ENCODE results near the gene SLC37A3. TPM values are rescaled to one million over a fixed set of nuclear protein-coding genes. Genes with fewer than 3 reads are reported as not detected.
"Not testable (repeated sequence)": the region's sequence is repeated elsewhere in the genome, so short reads cannot be mapped to it uniquely, and the experiment has no call there.

The SLC37A3 gene
- total RNA-seq, 1 donor from 2014 or later, result 14.4 TPM

DNA sequence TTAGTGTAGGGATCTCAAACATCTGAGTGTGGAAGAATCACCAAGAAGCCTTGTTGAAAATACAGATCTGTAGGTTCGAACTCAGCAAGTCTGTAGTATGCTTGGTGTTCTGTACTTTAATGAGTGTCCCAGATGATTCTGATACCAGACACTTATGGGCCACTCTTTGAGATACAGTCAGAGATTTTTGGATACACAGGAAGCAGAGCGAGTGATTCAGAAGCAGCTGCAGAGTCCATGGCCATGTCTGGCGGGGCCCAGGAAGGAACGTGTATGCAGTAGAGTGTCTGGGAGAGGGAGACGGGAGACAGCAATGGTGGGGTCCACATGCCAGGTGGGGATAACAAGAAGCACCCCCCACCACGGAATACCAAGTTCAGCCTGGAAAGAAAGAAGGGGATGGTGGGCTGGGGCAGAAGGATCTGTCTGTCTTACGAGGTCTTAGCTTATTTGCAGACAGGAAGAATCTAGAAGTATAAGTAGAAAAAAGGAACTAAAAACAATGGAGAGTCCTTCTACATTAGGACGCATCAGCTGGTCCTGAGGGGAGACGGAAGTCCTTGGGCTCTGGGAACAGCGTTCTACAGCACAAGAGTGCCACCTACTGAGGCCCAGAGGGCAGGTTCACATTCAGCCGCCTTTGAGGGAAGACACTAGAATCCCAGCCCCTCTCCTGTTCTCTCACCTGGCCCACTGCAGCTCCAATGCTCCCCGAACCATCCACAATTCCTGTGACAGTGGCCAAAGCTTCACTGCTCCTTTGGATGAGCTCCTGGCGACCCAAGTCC, 55.4 kb downstream of the SLC37A3 start:
- ATAC-seq, result peak; percentile 62

DNA sequence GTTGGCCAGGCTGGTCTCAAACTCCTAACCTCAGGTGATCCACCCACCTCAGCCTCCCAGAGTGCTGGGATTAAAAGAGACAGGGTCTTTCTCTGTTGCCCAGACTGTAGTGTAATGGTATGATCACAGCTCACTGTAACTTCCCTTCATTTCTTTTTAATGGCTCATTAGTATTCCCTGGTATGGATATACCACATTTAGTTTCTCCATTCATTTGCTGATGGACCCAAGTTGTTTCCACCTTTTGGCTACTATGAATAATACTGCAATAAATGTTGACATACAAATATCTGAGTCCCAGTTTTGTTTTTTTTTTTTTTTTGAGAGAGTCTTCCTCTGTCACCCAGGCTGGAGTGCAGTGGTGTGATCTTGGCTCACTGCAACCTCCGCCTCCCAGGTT, 59.4 kb downstream of the SLC37A3 start:
- not testable (repeated sequence) for ATAC-seq

DNA sequence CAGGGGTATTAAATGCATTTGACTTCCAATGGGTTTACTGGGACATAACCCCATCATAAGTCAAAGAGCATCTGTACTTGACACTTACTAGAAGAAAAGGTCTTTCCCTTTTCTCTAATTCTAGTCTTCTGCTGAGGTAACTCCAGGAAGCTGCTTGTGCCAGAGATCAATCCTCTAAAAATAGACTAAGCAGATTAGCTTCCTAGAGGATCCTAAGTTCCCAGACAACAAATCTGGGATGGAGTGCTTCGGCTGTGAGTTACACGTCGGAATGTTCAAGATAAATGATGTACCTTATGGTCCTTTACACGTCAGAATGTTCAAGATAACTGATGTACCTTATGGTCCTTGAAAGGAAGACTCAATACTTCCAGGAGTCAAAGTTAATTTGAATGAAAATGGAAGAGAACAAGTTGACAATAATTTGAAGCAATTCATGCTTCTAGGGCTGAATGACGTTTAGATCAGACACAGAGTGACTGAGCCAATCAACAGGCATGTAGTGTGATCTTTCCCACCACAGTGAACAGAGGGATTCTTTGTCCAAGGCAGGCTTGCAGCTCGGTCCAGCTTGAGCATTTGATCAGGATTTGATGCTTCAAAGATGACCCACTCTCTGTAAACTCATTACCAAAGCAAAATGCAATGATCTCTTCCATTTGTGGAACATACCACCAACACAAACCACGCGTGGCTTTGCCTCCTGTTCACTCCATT, 63.8 kb downstream of the SLC37A3 start:
- no peak for ATAC-seq

DNA sequence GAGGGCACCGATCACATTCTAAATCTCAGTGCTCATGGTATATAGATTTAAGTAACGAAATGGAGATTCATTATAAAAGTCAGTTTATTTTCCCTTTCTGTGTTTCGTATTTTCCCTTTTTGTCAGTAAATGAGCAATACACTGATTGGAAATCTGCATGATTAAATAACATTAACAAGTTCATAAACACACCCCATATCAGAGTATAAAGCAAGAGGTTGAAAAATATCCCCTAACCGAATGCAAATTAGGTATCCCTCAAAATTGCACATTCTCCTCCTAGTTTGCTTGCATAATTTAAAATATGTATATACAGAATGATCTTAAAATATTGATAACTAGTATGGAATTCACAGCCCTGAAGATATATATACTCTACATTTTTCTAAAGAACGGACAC, 64.6 kb downstream of the SLC37A3 start:
- ATAC-seq, result no peak

DNA sequence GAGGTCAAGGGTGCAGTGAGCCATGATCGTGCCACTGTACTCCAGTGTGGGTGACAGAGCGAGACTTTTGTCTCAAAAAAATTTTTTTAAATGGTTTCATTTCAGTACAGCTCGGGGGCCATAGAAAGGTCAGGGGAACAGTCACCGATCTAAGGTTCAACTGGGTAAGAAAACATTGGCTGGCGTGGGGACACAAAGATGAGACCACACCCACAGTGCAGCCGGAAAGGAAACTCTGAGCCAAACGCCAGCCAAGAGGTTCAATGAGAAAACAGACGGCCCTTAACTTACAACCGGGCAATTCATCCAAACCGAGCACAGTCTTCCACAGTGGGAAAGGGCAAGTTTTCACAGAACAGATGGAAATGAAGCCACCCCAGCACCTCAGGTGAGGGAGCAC, 65.1 kb downstream of the SLC37A3 start:
- ATAC-seq, result no peak

DNA sequence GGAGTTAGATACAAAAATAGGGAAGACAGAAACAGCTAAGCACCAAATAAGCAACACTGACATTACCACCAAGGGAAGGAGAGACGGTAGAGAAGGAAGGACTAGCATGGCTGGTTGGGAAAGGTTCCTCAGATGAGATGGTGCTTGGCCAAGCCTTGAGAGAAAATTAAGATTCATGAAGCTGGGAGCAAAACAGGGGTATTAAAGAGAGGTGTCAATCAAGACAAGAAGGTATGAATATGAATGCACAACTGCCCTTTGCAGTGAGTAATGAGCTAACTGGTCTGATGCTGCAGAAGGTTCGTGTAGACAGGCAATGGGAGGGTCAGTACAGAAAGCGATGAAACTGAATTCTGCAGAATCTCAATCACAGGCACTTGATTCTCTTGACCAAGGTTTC, 67.7 kb downstream of the SLC37A3 start:
- ATAC-seq, result no peak

DNA sequence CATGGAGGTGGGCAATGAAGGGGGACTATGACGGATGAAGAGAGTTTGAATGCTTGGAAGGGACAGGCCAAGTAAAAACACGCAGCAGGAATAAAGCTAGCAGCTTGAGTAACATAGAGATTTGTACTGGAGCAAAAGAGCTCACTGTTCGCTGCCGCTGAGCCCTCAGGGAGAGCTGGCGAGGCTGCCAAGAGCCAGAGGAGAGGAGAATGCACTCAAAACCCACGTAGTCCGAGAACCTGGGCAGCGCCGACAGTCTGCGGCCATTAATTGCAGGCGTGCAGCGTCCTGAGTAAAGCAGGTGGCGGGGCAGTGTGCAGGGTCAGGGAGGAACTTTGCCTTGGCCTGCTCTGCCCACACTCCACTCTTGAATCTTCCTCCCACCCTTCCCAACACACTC, 68.2 kb downstream of the SLC37A3 start:
- no peak for ATAC-seq

DNA sequence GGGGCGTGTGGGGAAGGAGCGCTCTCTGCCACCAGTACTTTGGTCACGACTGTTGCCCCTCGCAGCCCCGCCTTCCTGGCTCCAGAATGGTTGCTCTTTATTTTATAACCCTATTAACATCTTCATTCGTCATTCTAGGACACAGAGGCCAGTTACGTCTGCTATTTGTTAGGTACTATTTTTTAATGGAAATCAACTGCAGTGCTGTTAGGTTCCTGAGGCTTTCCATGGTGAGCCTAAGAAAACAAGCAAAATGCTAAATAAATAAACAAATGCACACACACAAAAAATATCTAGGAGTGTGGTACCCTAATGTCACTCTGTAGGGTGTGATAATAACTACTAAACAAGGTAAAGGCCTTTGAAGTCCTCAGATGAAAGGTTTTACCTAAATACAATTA, 71.1 kb downstream of the SLC37A3 start:
- ATAC-seq, result no peak

DNA sequence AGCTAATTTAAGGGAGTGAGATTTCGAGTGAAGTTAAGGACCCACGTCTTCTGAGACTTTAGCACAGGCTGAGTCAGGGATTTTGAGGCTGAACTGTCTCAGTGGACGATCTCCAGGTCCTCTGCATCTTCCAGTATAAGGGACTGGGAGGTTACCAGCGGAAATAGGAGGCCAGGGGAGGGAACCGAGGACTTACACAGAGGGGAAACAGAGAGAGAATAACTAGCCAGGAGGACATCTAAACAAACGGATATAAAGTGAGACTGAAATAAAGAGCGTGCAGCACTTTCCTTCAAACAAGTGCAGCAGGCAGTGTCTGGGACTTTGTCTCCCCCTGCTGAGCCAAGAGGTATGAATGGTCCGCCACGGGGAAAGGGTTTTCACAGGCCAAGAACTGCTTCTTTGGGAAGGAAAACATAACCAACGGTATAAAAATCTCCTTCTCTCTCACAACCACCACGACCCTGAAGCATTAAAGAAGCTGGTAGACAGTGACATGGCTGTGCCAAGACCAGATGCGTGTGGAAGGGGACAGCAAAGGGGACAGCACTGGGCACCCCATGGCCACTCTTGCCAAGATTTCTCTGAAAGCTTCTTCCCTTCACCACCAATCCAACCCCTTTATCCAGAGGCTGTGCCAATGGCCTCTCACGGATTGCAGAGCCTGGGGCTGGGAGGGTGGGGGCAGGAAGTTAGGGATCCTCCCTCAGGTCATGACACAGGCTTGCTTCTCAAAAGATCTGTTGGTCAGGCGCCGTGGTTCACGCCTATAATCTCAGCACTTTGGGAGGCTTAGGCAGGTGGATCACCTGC, 72.0 kb downstream of the SLC37A3 start:
- peak; percentile 88 for ATAC-seq

DNA sequence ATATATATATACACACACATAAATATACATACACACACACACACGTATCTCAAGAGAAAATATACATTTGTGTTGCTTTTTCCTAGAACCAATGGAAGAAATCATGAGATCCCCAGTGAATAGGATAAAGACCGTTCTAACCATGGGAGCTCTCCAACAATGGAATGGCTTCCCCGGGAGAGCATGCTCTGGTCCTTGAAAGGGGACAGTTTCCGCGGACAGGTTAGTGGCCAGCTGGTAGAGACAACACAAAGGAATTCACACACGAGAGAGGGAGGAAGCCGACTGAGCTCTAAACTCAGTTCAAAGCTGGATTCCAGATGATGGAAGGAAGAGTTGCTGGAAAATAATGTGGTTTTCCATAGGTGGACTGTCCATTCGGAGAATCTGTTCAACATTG, 72.7 kb downstream of the SLC37A3 start:
- ATAC-seq, result no peak

DNA sequence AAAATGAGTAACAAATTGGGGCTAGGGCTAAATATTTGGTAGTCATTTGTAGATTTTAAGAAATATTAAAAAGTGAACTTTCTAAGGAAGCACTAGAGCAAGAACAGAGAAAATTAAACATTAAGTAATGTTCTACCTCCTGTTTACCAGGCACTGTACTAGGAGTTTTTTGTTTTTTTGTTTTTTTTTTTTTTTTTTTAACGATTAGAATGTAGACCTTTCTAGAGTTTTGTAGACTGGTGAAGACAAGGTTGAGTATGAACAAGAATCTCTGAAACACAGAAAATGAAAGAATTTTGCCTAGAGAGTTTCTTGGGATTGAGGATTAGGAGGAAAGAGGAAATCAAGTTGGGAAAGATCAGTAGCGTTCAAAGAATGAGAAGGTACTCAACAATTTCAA, 73.6 kb downstream of the SLC37A3 start:
- ATAC-seq, result no peak

DNA sequence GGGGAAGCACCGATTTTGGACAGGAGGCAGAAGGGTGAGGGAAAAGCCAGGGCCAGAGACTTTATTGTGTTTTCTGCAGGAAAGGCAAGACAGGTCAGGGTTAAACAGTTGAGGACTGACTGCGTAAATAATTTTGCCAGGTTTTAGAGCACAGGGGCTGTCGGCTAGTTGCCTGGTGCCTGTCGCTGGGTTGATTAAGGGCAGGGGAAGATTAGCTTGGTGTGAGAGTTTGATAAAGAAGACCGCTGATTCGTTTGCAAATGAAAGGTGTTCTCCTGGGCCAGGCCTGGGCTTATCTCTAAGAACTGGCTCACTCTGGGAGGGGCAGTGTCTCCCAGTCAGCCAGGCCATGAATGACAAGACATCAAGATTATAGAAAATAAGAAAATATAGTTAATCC, 75.6 kb downstream of the SLC37A3 start:
- ATAC-seq, result no peak

DNA sequence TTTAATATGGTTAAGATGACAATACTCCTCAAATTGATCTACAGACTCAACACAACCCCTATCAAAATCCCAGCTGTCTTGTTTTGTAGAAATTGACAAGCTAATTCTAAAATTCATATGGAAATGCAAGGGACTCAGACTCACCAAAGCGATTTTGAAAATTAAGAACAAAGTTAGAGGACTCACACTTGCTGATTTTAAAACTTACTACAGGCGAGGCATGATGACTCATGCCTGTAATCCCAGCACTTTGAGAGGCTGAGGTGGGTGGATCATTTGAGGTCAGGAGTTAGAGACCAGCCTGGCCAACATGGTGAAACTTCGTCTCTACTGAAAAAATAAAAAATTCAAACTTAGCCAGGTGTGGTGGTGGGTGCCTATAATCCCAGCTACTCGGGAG, 78.3 kb downstream of the SLC37A3 start:
- ATAC-seq, result not testable (repeated sequence)

DNA sequence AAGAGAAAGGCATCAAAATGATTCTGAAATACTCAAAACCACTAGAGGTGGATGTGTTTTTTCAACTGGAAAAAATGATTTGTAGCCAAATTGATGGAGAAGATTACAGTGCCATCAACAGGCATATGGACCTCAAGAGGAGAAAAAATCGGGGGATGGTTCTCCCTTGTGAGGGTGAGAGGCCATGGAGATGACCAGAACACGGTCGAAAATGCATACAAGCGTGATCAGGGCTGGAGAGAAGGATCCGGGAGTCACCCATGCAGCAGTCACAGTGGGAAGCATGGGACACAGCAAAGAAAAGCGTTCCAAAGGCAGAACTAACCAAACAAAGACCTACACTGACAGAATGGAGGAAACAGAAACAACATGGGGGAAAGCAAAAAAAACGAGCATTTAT, 80.3 kb downstream of the SLC37A3 start:
- no peak for ATAC-seq

DNA sequence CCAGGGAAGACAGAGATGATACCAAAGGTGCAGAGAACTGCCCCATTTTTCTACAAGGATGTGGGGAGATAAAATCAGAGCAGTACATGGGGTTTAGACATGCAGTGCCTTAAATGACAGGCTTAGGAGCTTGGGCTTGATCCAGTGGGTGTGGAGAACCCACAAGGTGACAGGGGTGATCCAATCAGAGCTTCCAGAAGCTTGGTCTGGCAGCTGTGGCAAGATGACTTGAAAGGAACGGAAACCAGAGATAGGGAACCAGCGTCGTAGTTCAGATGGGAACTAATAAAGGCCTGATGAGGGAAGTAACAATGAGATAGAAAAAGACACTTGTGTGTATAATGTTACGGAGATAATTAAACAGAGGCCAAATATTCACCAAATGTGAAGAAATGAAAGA, 80.7 kb downstream of the SLC37A3 start:
- ATAC-seq, result no peak

DNA sequence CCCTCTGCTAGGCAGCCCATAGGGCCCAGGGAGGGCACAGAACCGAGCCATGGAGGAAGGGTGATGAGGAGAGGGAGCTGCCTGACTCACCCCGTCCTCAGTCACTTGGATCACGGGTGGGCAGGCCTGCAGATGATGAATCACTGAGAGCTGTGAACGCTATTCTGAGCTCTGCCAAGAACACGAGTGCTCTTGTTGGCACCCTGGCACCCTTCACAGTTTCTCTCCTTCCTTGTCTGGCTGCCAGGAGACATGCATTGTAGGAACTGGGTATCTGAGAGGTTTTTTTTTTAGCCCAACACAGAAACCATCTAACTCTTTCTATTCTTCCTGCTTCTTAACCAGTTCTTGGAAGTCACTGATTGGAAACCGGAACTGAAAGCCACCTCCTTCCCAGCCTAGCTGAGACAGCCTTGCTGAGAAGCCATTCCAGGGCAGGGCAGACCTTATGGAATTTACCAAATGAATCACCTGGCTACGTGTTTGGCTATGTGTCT, 82.1 kb downstream of the SLC37A3 start:
- peak; percentile 95 for ATAC-seq

DNA sequence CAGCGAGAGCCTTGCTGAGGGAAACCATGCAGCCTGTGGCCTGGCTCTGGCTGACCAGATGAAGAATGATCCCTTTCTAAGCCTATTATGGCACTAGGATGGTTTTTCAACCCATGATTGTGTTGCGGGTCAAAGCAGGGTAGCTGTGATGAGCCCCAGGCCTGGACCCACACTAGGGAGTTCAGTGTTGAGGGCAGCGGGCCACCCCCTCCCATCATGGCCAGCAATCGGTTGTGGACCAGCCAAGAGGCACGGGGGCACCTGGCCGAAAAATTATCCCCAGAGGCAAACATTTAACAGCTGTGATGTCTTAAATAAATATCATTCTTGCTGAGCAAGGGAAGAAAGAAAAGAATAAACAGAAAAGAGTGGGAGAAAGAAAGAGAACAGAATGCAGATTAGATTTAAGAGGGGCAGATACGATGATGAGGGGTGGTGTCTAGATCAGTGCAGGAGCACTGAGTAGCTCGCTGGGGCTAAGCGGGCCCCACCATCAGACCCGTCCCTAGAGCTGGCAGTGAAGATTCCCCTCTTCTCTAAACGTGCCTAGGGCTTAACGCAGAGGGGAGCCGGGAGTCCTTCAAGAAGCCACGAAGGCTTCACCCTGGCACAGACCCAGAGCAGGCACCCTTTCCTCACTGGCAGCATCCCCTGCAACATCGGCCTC, 82.7 kb downstream of the SLC37A3 start:
- ATAC-seq, result no peak

DNA sequence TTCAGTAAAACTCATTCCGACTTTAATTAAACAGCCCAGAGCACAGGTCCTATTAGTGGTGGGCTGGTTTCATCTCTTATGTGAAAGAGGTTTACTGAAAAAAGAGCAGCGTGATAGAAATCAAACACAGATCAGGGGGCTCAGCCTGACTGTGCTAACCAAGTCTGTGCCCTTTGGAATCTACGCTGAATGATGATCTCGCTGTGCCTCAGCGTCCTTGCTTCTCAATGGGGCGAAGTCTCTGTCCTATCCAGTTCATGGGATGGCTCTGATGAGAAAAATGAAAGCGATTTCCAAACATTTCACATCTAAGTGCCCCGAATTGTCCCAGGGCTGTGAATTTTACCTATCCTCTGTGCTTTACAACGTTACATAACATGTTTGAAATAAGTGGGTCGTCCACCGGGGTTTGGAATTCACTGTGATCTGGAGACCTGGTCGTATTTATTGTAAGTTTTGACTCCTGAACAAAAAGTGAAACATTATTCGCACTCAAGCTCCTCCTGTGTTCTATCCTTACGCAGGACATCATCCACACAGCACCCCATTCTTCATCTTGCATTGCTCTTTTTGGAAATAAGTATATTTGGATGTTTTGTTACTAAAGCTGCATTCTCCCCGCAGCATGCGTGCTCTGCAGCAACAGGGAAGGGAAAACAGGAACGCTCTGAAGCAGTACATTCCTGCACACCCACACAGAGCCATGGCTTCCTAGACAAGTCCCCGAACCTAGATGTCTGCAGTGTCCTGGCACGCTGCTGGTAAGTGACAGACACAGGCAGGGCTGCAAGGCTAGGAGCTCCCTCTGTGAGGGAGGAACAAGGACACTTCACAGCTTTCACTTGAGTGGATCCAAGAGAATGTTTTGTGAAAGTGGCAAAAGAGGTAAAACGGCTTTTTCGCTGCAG, 83.5 kb downstream of the SLC37A3 start:
- no peak for ATAC-seq

DNA sequence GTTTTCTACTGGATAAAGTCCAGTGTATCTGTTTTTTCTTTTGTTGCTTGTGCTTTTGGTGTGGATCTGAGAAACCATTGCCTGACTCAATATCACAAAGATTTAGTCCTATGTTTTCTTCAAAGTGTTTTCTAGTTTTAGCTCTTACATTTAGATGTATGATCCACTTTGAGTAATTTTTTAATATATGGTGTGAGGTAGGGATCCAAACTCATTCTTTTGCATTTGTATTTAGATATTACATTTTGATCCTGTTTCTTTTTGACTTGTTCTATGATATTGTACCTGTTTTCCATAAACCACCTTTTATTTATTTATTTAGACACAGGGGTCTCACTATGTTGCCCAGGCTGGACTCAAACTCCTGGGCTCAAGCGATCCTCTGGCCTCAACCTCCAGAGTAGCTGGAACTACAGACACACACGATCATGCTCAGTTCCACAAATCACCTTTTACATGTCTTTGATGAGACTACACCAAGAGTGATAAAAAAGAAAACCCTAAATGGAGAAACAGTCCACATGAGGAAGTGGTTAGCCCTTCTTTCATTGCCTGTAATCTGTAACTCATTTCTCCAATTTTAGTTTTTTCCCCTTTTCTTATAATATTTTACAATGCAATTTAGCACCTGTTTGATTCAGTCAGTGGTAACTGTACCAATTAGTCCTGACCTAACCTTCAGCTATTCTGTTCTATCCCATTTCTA, 86.0 kb downstream of the SLC37A3 start:
- ATAC-seq, result no peak

DNA sequence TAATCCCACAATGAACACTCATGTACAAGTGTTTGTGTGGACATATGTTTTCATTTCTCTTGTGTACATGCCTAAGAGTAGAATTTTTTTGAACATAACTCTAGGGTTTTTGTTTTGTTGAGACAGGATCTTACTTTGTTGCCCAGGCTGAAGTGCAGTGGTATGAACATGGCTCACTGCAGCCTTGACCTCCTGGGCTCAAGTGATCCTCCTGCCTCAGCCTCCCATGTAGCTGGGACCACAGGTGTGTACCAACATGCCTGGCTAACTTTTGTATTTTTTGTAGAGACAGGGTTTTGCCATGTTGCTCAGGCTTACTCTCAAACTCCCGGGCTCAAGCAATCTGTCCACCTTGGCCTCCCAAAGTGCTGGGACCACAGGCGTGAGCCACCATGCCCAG, 87.2 kb downstream of the SLC37A3 start:
- ATAC-seq, result not testable (repeated sequence)
